Stromal cell of bone marrow (primary cell): ENCODE measurements around the gene ENPP4.
"Not testable (repeated sequence)": the region's sequence is repeated elsewhere in the genome, so short reads cannot be mapped to it uniquely, and the experiment has no call there.

Source experiments
- DNase-seq: peaks from one replicate; pipeline ENCODE4 v3.0.0-alpha.2; 2012; ENCODE audit warnings: low read depth

Gene ENPP4

GRCh38 chr6:46129629-46130511, at the start of gene ENPP4:
TSS of gene ENPP4 (plus strand) at chr6:46129989. CDS start at chr6:46139584, 9,595 bp downstream.
- DNase-seq, result peak; percentile 67

- DNase-seq, result no peak
Observed at GRCh38 chr6:46080111-46080510, 49.7 kb upstream of the ENPP4 start.

GRCh38 chr6:46085688-46086087, 44.1 kb upstream of the ENPP4 start:
- not testable (repeated sequence) for DNase-seq

DNA sequence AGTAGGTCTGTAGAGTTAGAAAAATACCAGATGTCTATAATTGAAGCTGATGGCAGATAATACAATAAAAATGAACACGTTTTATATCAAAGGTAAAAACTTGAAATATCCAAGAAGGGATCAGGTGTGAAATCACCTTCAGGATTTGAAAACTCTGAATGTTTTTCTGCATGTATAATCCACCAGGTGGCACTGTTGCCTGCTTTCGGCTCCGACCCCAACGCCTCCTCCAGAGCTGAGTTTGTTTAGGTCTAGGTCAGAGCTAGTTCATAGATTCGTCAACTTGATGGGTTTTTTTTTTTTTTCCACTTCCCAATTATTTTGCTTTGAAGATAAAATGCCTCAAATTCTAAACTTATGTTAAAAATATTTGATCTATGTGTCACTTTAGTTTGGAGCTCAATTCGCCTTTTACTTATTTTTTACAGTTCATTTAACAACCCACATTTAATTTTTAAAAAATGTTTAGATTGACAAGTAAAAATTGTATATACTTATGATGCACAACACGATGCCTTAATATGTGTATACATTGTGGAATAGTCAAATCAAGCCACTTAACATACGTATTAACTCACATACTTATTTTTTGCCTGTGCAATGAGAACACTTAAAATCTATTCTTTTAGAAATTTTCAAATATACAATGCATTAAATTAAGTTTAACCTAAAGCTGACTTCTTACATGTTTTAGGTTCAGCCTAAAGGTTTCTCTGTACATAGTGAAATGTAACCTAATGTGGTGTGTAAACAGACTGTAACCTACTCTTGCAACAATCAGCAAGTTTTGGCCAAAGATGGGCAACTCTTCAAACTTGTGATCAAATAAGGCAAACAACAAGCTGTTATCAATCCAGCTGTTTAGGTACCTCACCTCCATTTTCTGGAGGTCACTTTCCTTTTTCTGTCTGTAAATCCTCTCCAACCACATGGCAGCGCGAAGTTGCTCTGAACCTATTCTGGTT, 39.4 kb upstream of the ENPP4 start:
- peak; percentile 43 for DNase-seq

DNA sequence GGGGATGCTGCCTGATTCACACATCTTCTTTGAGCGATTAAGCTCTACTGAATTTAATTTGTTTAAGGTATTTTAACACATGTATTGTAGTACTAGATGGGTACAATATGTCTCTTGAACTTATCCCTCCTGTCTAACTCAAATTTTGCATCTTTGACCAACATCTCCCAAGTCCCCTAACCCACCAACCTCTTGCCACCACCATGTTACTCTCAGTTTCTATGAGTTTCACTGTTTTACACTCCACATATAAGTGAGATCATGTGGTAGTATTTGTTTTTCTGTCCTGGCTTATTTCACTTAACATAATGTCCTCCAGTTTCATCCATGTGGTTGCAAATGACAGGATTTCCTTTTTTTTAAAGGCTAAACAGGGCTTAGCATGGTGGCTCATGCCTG, 38.7 kb upstream of the ENPP4 start:
- no peak for DNase-seq

DNA sequence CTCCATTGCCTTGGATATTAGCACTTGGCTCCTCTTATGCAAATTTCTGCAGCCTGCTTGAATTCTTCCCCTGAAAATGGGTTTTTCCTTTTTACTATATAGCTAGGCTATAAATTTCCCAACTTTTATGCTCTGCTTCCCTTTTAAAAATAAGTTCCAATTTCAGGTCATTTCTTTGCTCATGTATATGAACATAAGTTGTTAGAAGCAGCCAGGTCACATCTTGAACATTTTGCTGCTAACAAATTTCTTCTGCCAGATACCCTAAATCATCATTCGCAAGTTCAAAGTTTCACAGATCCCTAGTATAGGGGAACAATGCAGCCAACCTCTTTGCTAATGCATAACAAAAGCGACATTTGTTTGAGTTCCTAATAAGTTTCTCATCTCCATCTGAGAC, 34.5 kb upstream of the ENPP4 start:
- no peak for DNase-seq

GRCh38 chr6:46097366-46097765, 32.4 kb upstream of the ENPP4 start:
- DNase-seq, result no peak

DNA sequence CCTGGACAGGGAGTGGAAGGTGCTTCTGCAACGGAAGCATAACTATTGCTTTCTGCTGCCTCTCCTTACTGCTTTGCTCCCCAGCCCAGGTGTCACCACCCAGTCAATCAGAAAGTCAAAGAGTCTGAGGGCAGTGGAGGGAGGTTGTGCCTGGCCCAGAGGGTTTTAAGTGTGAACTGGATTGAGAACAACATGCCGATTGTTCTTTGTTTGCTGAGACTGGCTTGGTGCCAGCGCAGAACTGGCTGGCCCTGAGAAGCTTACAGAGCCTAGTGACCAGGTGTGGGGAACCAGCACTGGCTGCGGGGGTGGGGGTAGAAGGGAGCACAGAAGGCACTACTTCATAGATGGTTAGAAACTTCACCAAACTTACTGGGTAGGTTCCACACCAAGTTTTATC, 31.1 kb upstream of the ENPP4 start:
- no peak for DNase-seq

GRCh38 chr6:46099952-46100351, 29.8 kb upstream of the ENPP4 start:
- DNase-seq, result no peak

- DNase-seq, result no peak
Observed at GRCh38 chr6:46102123-46102522, 27.7 kb upstream of the ENPP4 start.

DNA sequence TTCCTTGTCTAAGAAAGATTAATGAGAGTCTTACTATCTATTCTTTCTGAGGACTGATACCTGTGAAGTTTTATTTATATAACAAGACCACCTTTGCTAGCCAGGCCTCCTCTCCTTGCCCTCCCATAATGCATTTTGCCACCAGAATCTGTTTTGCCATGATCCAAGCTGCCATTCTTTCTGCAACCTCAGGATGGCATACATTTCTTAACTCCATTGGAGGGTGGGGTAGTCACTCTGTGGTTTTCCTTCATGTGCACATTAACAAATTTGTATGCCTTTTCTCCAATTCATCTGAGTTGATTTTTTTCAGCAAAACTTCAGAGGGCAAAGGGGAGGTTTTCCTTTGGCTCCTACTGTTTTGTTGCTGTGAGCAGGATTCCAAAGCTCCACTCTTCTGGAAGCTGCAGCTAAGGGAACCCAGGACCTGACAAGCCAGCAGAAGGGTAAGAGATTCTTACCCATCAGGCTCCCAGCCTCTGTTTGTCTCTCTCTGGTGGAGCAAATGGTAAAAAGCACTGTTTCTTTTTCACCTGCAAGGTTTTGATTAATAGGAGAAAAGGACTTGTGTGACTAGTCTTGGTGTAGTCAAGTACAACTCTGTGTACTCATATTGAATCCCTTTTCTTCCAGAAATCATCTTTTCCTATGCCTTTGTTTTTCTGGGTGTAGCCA, 26.2 kb upstream of the ENPP4 start:
- no peak for DNase-seq

DNA sequence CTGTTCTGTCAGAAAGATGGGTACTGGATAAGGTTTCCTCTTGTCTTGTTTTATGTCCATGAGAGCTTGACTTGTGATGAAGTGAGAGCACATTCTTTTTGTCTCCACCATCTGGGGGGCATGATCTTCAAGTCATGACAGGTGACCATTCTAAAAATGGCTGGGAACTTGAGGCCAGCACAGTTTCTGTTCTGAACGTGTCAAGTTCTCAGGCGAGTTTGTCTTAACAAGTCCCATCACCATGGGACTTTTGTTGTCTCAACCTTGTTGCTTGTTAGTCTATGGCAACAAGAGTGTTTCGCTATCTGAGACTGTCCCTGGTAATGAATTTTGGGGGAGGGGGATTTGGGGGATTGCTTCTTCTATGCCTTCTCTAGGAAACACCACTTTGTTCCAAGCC, 25.6 kb upstream of the ENPP4 start:
- DNase-seq, result no peak

DNA sequence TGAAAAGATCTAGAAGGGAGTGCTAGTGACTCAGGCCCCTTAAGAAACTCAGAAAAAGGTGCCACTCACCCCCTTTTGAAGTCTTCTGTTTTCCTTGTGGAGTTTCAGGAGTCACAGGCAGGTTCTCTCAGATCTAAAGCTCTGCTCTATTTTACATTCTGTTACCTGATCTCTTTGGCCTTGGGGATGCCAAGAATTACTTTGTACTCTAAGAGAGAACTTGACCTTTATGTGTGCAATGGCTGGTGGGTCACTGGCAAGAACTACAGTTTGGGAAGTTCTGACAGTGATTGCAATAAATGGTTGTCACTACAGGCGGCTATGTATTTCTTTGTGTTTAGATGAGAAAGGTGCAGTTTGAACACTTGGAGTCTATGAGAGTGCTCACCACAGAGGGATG, 24.2 kb upstream of the ENPP4 start:
- DNase-seq, result no peak

- DNase-seq, result no peak
Observed at GRCh38 chr6:46113370-46113769, 16.4 kb upstream of the ENPP4 start.

GRCh38 chr6:46115634-46116033, 14.2 kb upstream of the ENPP4 start:
- DNase-seq, result no peak

DNA sequence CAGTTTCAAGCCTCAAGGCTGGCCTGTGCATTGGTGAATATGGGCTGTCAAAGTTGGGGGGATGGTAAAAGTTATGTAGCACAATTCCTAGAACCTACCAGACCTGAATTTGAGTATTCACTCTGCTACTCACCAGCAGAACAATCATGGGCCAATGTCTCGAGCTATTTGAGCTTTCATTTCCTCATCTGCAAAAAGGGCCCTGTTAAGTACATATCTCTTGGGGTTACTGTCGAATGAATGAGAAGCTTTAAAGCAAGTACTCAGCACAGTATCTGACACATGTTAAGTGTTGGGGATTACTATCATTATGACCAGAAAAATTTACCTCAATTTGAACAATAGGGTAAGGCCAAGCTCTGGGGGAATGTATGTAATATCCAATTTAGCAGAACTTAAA, 13.5 kb upstream of the ENPP4 start:
- DNase-seq, result no peak

GRCh38 chr6:46118157-46118556, 11.6 kb upstream of the ENPP4 start:
- no peak for DNase-seq

DNA sequence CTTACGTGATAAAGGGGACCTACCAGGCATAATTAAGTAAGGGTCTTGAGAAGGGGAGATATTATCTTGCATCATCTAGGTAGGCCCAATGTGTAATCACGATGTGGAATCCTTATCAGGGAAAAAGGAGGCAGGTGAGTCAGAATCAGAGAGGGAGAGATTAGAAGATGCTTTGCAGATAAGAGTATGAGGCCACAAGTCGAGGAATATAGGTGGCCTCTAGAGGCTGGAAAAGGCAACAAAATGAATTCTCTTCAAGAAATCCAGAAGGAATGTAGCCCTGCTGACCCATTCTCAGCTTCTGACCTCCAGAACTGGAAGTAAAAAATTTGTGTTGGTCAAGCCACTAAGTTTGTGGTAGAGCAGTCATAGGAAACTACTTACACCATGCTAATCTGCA, 11.0 kb upstream of the ENPP4 start:
- no peak for DNase-seq

GRCh38 chr6:46119679-46120078, 10.1 kb upstream of the ENPP4 start:
- DNase-seq, result not testable (repeated sequence)

- DNase-seq, result no peak
Observed at GRCh38 chr6:46128476-46128875, 1.3 kb upstream of the ENPP4 start.

GRCh38 chr6:46129291-46129628, 529 bp upstream of the ENPP4 start:
- no peak for DNase-seq

DNA sequence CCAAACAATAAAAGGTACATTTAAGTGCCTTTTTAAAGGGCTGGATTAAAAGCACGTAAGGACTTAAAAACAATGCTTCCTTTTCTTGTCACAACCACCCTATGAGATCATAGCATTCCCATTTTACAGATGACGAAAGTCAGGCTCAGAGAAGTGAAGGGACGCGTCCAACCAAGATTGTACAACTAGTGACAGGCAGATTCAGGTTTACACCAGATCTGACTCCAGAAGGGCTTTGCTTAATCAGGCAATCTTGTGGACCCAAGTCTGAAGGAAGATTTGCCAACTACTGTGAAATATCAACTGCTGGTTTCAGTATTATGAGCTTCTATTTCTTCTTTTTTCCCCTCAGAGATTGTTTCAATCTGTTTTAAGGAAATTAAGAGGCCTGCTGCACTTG, 877 bp downstream of the ENPP4 start:
- no peak for DNase-seq
